ENCODE measurements around the gene COMT.

Gene COMT

DNA sequence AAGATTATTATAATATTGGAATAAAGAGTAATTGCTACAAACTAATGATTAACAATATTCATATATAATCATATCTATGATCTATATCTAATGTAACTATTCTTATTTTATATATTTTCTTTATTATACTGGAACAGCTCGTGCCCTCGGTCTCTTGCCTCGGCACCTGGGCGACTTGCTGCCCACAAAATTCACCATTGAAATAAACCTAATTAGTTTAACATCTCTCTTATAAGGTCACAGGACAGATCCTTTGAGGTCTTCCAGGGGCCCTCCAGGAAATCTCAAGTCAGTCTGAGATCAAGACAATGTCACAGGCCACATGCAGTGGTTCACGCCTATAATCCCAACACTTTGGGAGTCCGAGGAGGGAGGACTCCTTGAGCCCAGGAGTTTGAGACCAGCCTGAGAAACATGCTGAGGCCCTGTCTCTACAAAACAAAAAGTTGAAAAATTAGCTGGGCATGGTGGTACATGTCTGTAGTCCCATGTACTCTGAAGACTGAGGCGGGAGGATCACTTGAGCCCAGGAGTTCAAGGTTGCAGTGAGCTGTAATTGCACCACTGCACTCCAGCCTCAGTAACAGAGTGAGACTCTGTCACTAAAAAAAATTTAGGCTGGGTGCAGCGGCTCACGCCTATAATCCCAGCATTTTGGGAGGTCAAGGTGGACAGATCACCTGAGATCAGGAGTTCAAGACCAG lies 6.6 kb downstream of the COMT start:
- Histone ChIP-seq H3K4me1 (ENCODE audit: insufficient read depth, low read length) (peaks cover 8% of the 10 kb centered on the region), H3K9me3 (ENCODE audit: insufficient read depth, low read depth, low read length) (no peaks in the 10 kb centered on the region), H3K27me3 (ENCODE audit: insufficient read depth, low read length) (no peaks in the 10 kb centered on the region), H3K4me3 (ENCODE audit: low read length) (no peak overlapping the region), H3K36me3 (ENCODE audit: insufficient read depth, low read length) (peaks cover 3% of the 10 kb centered on the region; the same call in 1 of the 2 replicates), H3K9ac (ENCODE audit: low read depth, low read length) (no peak overlapping the region), H3K27ac (ENCODE audit: low read depth, low read length) (no peak overlapping the region)
- 89% methylated on average over 9 of the region's 9 CpGs for WGBS

DNA sequence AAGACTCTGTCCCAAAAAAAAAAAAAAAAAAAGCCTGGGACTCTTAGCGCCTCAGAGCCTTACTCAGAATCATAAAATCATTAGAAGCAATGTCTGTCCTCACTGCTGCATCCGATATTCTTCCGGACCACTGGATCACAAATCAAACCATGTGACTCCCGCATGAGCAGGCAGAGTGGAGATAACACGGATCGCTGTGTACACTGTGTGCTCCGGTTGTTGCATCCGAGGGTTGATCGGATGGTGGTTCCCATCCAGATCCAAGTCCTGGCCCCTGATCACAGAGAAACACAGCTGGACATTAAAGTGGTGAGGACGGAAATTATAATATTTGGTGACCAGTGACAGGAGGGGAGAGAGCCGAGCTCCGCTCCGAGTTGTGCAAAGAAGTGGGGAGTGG lies 9.8 kb downstream of the COMT start:
- WGBS: 95% methylated on average over 13 of the region's 13 CpGs
- no peaks in the 10 kb centered on the region for H3K9me3 ChIP-seq (ENCODE audit: insufficient read depth, low read depth, low read length)
- H3K36me3 ChIP-seq (ENCODE audit: insufficient read depth, low read length): no peaks in the 10 kb centered on the region; the same call in 1 of the 2 replicates
- H3K27ac ChIP-seq (ENCODE audit: low read depth, low read length): no peak overlapping the region
- H3K4me3 ChIP-seq (ENCODE audit: low read length): no peak overlapping the region
- H3K4me1 ChIP-seq (ENCODE audit: insufficient read depth, low read length): no peaks in the 10 kb centered on the region
- no peak overlapping the region for H3K9ac ChIP-seq (ENCODE audit: low read depth, low read length)
- no peaks in the 10 kb centered on the region for H3K27me3 ChIP-seq (ENCODE audit: insufficient read depth, low read length)

DNA sequence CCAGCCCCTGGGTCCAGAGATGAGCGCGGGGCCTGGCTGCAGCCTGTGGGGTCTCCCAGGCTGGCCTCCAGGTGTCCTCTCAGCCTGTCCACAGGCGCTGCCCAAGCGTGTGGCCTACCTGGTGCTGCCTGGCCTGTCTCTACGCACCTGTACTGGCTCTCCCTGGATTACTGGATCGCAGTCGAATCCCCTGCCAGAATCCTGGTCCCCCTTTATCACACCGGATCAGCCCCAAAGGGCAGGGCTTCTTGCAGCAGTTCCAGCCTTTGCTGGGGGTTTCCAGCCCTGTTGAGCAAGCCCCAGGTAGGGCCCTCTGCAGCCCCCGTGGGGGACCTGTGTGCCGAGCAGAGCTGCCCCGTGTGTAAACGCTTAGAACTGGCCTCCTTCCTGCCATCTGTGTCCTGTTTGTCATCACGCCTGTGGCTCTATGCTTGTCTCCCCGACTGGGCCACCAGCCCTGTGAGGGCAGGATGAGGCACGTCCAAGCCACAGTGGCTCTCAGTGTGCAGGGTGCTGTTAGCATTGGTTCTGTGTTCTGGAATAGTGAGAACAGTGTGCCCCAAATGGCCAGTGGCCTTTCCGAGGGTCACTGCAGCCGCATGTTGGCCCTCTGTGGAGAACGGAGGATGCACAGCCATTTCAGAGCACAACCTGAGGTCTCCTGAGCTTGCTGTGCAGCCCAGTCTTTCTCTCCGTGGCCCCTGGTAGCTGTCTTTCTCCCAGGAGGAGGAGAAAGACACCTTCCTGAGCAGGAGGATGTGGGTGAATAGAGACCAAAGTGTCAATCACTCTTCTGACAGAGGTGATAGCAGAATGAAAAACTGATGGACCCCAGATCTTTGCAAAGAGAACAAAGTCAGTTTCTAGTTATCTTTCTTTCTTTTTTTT lies 13.9 kb downstream of the COMT start:
- H3K27ac ChIP-seq (ENCODE audit: low read depth, low read length): no peak overlapping the region
- H3K4me1 ChIP-seq (ENCODE audit: insufficient read depth, low read length): peaks cover 13% of the 10 kb centered on the region
- H3K9me3 ChIP-seq (ENCODE audit: insufficient read depth, low read depth, low read length): no peaks in the 10 kb centered on the region
- H3K9ac ChIP-seq (ENCODE audit: low read depth, low read length): no peak overlapping the region
- WGBS: 91% methylated on average over 19 of the region's 19 CpGs
- H3K4me3 ChIP-seq (ENCODE audit: low read length): no peak overlapping the region
- no peaks in the 10 kb centered on the region for H3K36me3 ChIP-seq (ENCODE audit: insufficient read depth, low read length)
- no peaks in the 10 kb centered on the region for H3K27me3 ChIP-seq (ENCODE audit: insufficient read depth, low read length)

DNA sequence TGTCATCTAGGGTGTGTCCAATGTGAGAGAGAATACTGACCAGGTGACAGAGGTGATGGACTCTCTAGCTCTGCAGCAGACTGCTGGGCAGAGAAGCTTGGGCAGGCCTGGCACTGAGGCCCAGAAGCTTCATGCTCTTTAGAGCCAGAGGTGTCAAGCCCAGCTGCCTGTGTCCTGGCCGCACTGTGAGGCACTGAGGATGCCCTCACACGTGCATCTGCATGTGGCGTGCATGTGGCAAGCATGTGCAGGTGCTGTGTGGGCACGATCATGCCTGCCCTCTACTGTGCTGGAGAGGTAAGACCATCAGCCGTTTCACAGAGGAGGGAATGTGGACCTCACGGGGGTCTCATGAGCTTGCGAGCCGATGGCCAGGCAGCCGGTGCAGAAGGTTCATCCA lies 15.9 kb downstream of the COMT start:
- Histone ChIP-seq H3K27me3 (ENCODE audit: insufficient read depth, low read length) (no peaks in the 10 kb centered on the region), H3K4me3 (ENCODE audit: low read length) (no peak overlapping the region)
- WGBS: 91% methylated on average over 9 of the region's 9 CpGs

DNA sequence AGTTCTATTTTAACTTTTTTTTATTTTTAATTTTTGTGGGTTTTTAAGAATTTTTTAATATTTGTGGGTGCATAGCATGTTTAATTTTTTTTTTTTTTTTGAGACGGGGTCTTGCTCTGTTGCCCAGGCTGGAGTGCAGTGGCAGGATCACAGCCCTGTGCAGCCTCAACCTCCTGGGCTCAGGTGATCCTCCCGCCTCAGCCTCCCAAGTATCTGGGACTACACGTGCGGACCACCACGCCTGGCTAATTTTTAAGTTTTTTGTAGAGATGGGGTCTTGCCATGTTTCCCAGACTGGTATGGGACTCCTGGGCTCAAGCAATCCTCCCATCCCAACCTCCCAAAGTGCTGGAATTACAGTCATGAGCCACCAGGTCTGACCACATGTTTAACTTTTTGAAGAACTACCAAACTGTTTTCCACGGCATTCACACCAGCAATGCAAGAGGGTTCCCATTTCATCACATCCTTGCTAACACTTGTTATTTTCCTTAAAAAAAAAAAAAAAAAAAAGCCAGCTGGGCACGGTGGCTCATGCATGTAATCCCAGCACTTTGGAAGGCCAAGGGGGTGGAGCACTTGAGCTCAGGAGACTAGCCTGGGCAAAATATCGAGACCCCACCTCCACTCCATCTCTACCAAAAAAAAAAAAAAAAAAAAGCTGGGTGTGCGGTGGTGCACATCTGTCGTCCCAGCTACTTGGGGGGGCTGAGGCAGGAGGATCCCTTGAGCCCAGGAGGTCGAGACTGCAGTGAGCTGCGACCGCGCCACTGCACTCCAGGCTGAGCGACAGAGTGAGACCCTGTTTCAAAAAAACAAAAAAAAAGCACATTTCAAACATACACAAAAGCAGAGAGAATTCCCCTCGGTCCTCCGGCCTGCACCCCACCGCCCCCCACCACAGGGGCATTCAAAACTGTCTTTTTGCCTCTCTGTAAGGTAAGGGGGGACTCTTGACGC lies 16.8 kb downstream of the COMT start:
- H3K27ac ChIP-seq (ENCODE audit: low read depth, low read length): no peak overlapping the region; the same call in 1 of the 2 replicates

More for the DNA sequence above, 15.9 kb downstream of the COMT start:
- H3K36me3 ChIP-seq (ENCODE audit: insufficient read depth, low read length): no peaks in the 10 kb centered on the region
- H3K9me3 ChIP-seq (ENCODE audit: insufficient read depth, low read depth, low read length): no peaks in the 10 kb centered on the region
- H3K27ac ChIP-seq (ENCODE audit: low read depth, low read length): no peak overlapping the region
- peaks cover 13% of the 10 kb centered on the region for H3K4me1 ChIP-seq (ENCODE audit: insufficient read depth, low read length)
- no peak overlapping the region for H3K9ac ChIP-seq (ENCODE audit: low read depth, low read length)

DNA sequence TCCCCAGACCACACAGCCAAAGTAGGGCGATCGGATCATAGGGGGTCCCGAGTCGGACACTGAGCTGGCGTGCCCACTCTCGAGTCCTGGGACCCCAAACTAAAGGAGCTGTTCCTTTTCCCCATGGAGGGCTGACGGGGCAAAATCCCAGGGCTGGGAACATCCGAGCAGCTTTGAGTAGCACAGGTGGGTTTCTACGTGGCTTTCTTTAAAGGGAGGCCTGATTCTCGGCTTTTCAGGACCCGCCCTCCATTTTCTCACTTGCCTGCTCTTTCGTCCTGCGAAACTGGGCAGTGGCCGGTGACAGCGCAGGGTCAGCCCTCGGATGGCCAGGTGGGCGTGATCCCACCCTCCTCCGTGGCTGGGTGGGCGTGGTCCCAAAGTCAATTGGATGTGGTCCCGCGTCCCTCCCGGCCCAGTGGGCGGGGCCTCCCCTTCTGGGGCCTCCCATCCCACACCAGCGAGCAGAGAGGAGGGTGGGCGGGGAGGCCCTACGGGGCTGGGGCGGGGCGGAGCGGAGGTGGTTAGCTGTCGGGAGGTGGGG lies 17.5 kb downstream of the COMT start:
- H3K36me3 ChIP-seq (ENCODE audit: insufficient read depth, low read length): peaks cover 3% of the 10 kb centered on the region; the same call in 1 of the 2 replicates
- H3K9ac ChIP-seq (ENCODE audit: low read depth, low read length): peak overlapping the region; percentile 49; the same call in 1 of the 2 replicates
- H3K4me3 ChIP-seq (ENCODE audit: low read length): peak overlapping the region; percentile 60
- peaks cover 18% of the 10 kb centered on the region for H3K4me1 ChIP-seq (ENCODE audit: insufficient read depth, low read length)
- H3K27ac ChIP-seq (ENCODE audit: low read depth, low read length): peak overlapping the region; percentile 73; the same call in 1 of the 2 replicates
- 13% methylated on average over 27 of the region's 30 CpGs for WGBS
- no peaks in the 10 kb centered on the region for H3K27me3 ChIP-seq (ENCODE audit: insufficient read depth, low read length)
- H3K9me3 ChIP-seq (ENCODE audit: insufficient read depth, low read depth, low read length): no peaks in the 10 kb centered on the region

More for the DNA sequence above, 16.8 kb downstream of the COMT start:
- Histone ChIP-seq H3K9me3 (ENCODE audit: insufficient read depth, low read depth, low read length) (no peaks in the 10 kb centered on the region), H3K9ac (ENCODE audit: low read depth, low read length) (peak overlapping the region; percentile 49; the same call in 1 of the 2 replicates), H3K4me1 (ENCODE audit: insufficient read depth, low read length) (peaks cover 18% of the 10 kb centered on the region), H3K36me3 (ENCODE audit: insufficient read depth, low read length) (no peaks in the 10 kb centered on the region), H3K4me3 (ENCODE audit: low read length) (peak overlapping the region; percentile 60), H3K27me3 (ENCODE audit: insufficient read depth, low read length) (no peaks in the 10 kb centered on the region)
- 90% methylated on average over 18 of the region's 19 CpGs for WGBS

DNA sequence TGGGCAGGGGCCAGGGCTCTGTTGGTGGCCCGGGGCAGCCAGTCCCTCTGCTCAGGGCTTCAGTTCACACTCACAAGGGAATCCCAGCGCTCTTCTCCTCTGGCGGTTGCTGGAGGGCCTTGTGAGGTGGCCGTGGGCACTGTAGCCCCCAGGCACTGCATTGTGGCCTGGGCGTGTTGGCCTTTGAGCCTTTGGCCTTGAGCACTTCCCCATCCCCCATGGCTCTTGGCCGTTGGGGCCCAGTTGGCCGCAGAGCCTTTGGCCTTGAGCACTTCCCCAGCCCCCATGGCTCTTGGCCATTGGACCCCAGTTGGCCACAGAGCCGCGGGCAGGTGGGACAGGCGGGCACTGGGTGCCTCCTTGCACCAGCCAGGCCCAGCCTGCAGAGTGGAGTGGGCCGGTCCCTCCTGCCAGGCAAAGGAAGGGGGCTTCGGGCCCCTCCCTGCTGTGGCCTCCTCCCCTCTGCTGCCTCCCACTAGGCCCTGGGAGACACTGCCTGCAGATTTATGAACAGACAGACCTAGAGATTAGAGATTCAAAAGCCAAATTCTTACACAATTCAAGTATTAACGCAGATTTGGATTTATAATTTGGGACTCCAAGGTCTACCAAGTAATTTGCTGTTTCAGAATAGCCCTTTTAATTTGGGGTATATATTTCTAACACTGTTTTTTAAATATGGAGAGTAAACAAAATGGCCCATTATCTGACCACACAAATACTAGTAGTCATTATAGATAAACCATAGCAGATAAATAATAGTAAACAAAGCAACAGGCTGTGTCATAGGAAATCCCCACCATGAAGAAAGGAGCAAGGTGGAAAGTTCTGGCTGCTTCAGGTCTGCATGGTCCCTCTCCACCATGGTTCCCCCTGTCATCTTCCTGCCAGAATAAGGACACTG lies 18.3 kb downstream of the COMT start:
- Histone ChIP-seq H3K4me1 (ENCODE audit: insufficient read depth, low read length) (peaks cover 18% of the 10 kb centered on the region), H3K27ac (ENCODE audit: low read depth, low read length) (peak overlapping the region; percentile 73; the same call in 1 of the 2 replicates), H3K9ac (ENCODE audit: low read depth, low read length) (peak overlapping the region; percentile 41), H3K4me3 (ENCODE audit: low read length) (peak overlapping the region; percentile 40), H3K27me3 (ENCODE audit: insufficient read depth, low read length) (no peaks in the 10 kb centered on the region), H3K36me3 (ENCODE audit: insufficient read depth, low read length) (peaks cover 4% of the 10 kb centered on the region; the same call in 1 of the 2 replicates), H3K9me3 (ENCODE audit: insufficient read depth, low read depth, low read length) (no peaks in the 10 kb centered on the region)
- 30% methylated on average over 13 of the region's 13 CpGs for WGBS

DNA sequence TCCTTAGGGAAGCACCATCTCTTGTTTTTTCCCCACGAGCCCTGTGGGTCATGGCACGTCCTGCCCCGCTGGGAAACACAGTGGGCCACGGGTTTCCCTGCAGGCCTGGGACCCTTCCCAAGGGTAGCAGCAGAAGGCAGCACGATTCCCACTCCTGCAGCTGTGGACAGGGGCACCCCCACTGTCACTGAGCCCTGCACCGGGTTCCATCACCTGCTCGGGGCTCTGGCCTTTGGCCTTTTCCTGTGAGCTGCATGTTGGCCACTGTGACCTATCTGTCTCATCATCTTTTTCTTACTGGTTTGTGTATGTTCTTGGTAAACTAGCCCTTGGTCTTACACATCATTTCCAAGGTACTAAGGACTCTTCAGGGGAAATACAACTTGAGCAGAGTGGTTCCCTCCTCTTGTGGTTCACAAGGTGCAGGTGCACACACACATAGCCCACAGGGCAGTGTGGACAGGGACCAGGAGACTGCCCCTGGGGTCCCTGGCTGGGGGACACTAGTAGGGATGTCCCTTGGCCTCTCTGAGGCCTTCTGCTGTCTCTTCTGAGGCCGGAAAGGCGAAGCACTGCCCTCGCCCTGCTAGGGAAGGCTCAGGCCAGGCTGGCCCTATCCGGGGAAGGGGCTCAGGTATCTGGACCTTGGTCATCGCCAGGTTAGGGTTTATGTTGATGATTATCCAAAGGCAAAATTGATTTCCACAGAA lies 19.1 kb downstream of the COMT start:
- WGBS: 90% methylated on average over 12 of the region's 12 CpGs
- H3K36me3 ChIP-seq (ENCODE audit: insufficient read depth, low read length): peaks cover 4% of the 10 kb centered on the region; the same call in 1 of the 2 replicates
- H3K27ac ChIP-seq (ENCODE audit: low read depth, low read length): no peak overlapping the region
- no peaks in the 10 kb centered on the region for H3K27me3 ChIP-seq (ENCODE audit: insufficient read depth, low read length)
- no peaks in the 10 kb centered on the region for H3K9me3 ChIP-seq (ENCODE audit: insufficient read depth, low read depth, low read length)
- no peak overlapping the region for H3K4me3 ChIP-seq (ENCODE audit: low read length)
- H3K4me1 ChIP-seq (ENCODE audit: insufficient read depth, low read length): peaks cover 18% of the 10 kb centered on the region
- H3K9ac ChIP-seq (ENCODE audit: low read depth, low read length): no peak overlapping the region

DNA sequence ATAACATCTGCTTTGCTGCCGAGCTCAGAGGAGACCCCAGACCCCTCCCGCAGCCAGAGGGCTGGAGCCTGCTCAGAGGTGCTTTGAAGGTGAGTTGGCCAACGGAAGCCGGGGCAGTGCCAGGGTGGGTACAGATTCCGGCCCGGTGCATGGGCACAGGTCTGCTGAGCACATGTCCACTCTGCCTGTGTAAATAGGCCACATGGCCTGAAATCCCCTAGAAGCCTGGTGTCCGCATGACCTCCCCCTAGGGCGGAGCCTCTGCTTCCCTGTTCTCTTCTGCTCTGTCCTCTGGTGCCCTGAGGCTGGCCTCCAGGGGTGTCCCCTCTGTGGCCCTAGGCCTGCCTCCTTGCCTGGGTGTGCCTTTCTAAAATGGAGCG lies 19.6 kb downstream of the COMT start:
- 92% methylated on average over 9 of the region's 9 CpGs for WGBS
- Histone ChIP-seq H3K27ac (ENCODE audit: low read depth, low read length) (no peak overlapping the region), H3K27me3 (ENCODE audit: insufficient read depth, low read length) (no peaks in the 10 kb centered on the region)

More for the DNA sequence above, 19.6 kb downstream of the COMT start:
- peaks cover 4% of the 10 kb centered on the region; the same call in 1 of the 2 replicates for H3K36me3 ChIP-seq (ENCODE audit: insufficient read depth, low read length)
- H3K4me3 ChIP-seq (ENCODE audit: low read length): no peak overlapping the region
- peaks cover 18% of the 10 kb centered on the region for H3K4me1 ChIP-seq (ENCODE audit: insufficient read depth, low read length)
- H3K9me3 ChIP-seq (ENCODE audit: insufficient read depth, low read depth, low read length): no peaks in the 10 kb centered on the region
- no peak overlapping the region for H3K9ac ChIP-seq (ENCODE audit: low read depth, low read length)
